NCI-H774 (cell line): ENCODE data around the gene ELP4.

ENCODE experiments used
- DNase-seq: peaks from one replicate; lab custom pipeline; 2025; lab: John Stamatoyannopoulos, UW

Gene ELP4

DNA sequence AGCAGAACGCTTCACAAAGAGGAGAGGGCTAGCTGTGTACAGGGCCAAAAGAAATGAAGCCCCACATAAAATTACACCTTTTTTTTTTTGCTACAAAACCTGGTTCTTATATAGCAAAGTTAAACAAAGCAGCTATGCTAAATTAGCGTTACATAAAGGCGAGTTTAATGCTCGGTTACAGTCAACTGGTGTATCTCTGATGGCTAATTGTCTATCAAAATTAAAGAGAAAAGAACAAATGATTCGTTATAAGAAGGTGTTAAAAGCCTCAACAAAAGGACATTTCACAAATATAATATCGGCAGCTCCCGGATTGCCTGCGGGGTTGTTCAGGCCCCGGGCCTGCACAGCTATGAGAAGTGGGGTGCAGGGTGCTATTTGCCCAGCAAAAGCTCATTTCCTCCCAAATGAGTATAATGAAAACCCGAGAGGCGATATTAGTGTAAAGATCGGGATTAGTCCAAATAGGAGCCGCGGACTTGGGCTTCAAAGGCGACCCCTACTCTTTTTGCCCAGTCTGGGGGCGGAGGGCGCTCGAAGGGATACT is 314.8 kb downstream of the ELP4 start:
- no peak for DNase-seq

GRCh38 chr11:31824879-31825837 is 315.6 kb downstream of the ELP4 start:
- no peak for DNase-seq

- no peak for DNase-seq
Observed at GRCh38 chr11:31825838-31826484, 316.4 kb downstream of the ELP4 start.

DNA sequence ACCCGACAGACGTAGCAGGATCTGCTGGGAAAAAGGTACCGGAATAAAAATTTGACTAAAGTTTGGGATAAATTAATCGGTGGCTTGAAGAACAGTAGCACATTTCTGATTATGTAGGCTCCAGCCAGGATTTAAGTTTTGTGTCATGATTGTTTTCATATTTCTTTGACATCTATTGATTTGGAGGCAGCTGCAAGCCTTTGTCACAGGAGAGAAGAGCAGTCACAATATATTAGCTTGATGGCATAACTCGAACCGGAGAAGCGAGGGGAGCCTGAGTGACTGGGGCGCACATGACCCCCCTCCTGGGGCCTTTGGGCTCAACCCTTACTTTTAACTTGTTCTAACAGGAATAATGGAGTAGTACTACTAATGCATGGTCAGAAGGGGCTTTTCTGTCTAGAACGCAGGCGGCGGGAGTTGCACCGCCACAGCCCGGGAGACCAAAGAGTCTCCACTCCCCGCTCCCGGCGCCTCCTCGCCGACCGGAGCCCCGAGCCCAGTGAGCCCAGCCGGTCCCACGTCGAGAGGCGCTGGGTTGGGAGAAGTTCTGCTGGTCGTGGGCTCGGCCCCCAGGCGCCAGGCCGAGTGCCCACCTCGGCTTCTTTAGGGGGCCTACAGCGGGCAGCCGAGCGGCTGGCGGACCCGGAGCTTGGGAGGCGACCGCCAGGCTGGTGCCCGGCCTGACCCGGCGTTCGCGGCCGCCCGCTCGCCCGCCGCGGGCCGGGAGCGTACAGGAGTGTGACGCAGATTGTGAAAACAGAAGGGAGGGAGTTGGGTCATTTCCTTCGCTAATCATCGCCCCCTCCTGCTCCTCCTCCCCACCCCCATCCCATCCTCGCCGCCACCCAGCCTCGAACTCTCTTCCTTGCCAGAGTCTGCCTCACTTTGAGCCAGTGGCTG is 317.2 kb downstream of the ELP4 start:
- no peak for DNase-seq

- no peak for DNase-seq
Observed at GRCh38 chr11:31827455-31828206, 318.1 kb downstream of the ELP4 start.

- DNase-seq, result no peak
Observed at GRCh38 chr11:31828217-31828616, 318.6 kb downstream of the ELP4 start.

GRCh38 chr11:31830406-31830805 is 320.8 kb downstream of the ELP4 start:
- no peak for DNase-seq

DNA sequence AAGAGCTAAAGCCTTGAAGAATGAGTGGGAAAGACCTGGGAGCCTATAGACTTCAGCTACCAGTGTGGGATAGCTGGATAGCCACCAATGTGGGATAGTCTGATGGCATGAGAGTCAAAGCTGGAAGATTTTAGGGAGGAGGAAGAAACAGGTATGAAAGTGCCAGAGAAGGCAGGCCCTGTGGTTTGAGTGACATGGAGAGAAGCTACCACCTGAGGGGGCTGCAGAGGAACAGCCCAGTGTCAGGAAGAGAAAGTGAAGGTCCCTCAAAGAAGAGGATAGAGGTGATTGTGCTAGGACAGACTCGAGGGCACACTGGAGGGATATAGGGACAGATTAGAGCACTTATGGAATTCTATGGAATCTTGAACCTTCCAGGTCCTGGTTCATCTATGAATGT is 324.7 kb downstream of the ELP4 start:
- DNase-seq, result no peak
